GM12892 (cell line): ENCODE measurements around the gene VSTM2B.

Source experiments
- DNase-seq: peaks from one replicate; pipeline ENCODE4 v3.0.0; 2011; ENCODE audit not compliant: insufficient read length
- FAIRE-seq: peaks from 2 replicates; lab custom pipeline; 2011; peaks lifted over from hg19 to GRCh38; lab: Jason Lieb, UNC
- POLR2A ChIP-seq: IDR thresholded peaks from 2 replicates; pipeline ENCODE4 v1.6.1; 2011; ENCODE audit warnings: low read depth, low read length, control low read depth
- POLR2AphosphoS5 ChIP-seq: IDR thresholded peaks from 2 replicates; pipeline ENCODE4 v1.6.1; 2011; ENCODE audit warnings: low read depth, low read length, control low read depth
- TAF1 ChIP-seq: IDR thresholded peaks from 2 replicates; pipeline ENCODE4 v1.6.1; 2011; ENCODE audit warnings: low read depth, mild to moderate bottlenecking, control low read depth, low read length, borderline replicate concordance

Gene VSTM2B

GRCh38 chr19:29510701-29511265, 15.0 kb upstream of the VSTM2B start:
- DNase-seq (no peak), FAIRE-seq (no peak)
- TF ChIP-seq POLR2A (no peak), TAF1 (no peak), POLR2AphosphoS5 (no peak)

- DNase-seq = no peak
- no peak for TF ChIP-seq POLR2A
- TF ChIP-seq TAF1 = no peak
- no peak for TF ChIP-seq POLR2AphosphoS5
- no peak for FAIRE-seq
Observed at GRCh38 chr19:29511768-29512167, 14.0 kb upstream of the VSTM2B start.

GRCh38 chr19:29512748-29513147, 13.0 kb upstream of the VSTM2B start:
- FAIRE-seq = no peak
- no peak for DNase-seq
- no peak for TF ChIP-seq TAF1
- no peak for TF ChIP-seq POLR2AphosphoS5
- TF ChIP-seq POLR2A = no peak

- TF ChIP-seq TAF1 = no peak
- no peak for TF ChIP-seq POLR2A
- TF ChIP-seq POLR2AphosphoS5 = no peak
- no peak for DNase-seq
- no peak for FAIRE-seq
Observed at GRCh38 chr19:29514525-29515232, 11.1 kb upstream of the VSTM2B start.

GRCh38 chr19:29515233-29515619, 10.6 kb upstream of the VSTM2B start:
- no peak for FAIRE-seq
- no peak for DNase-seq
- no peak for TF ChIP-seq TAF1
- no peak for TF ChIP-seq POLR2AphosphoS5
- no peak for TF ChIP-seq POLR2A

- DNase-seq = no peak
- TF ChIP-seq POLR2AphosphoS5 (no peak), TAF1 (no peak), POLR2A (no peak)
- no peak for FAIRE-seq
Observed at GRCh38 chr19:29515706-29516357, 10.0 kb upstream of the VSTM2B start.

- no peak for FAIRE-seq
- TF ChIP-seq TAF1 = no peak
- no peak for TF ChIP-seq POLR2AphosphoS5
- TF ChIP-seq POLR2A = no peak
Observed at GRCh38 chr19:29516358-29516725, 9.5 kb upstream of the VSTM2B start.

GRCh38 chr19:29516821-29517395, 8.9 kb upstream of the VSTM2B start:
- DNase-seq (no peak), FAIRE-seq (no peak)
- TF ChIP-seq POLR2A (no peak), TAF1 (no peak), POLR2AphosphoS5 (no peak)

More at GRCh38 chr19:29516358-29516725, 9.5 kb upstream of the VSTM2B start:
- DNase-seq = no peak

- FAIRE-seq (no peak), DNase-seq (no peak)
- no peak for TF ChIP-seq TAF1
- TF ChIP-seq POLR2A = no peak
- no peak for TF ChIP-seq POLR2AphosphoS5
Observed at GRCh38 chr19:29517412-29517811, 8.4 kb upstream of the VSTM2B start.

GRCh38 chr19:29517946-29518345, 7.8 kb upstream of the VSTM2B start:
- DNase-seq (no peak), FAIRE-seq (no peak)
- TF ChIP-seq POLR2AphosphoS5 (no peak), POLR2A (no peak), TAF1 (no peak)

GRCh38 chr19:29519146-29519545, 6.6 kb upstream of the VSTM2B start:
- FAIRE-seq = no peak
- no peak for TF ChIP-seq POLR2AphosphoS5
- TF ChIP-seq TAF1 = no peak
- no peak for TF ChIP-seq POLR2A
- no peak for DNase-seq

- DNase-seq (no peak), FAIRE-seq (no peak)
- TF ChIP-seq POLR2A (no peak), POLR2AphosphoS5 (no peak), TAF1 (no peak)
Observed at GRCh38 chr19:29519931-29520330, 5.9 kb upstream of the VSTM2B start.
